ENCODE data around the gene ADGRD2.
A peak's percentile ranks its signal among the peaks of the same experiment; 100 is the strongest.

ADGRD2 gene

DNA sequence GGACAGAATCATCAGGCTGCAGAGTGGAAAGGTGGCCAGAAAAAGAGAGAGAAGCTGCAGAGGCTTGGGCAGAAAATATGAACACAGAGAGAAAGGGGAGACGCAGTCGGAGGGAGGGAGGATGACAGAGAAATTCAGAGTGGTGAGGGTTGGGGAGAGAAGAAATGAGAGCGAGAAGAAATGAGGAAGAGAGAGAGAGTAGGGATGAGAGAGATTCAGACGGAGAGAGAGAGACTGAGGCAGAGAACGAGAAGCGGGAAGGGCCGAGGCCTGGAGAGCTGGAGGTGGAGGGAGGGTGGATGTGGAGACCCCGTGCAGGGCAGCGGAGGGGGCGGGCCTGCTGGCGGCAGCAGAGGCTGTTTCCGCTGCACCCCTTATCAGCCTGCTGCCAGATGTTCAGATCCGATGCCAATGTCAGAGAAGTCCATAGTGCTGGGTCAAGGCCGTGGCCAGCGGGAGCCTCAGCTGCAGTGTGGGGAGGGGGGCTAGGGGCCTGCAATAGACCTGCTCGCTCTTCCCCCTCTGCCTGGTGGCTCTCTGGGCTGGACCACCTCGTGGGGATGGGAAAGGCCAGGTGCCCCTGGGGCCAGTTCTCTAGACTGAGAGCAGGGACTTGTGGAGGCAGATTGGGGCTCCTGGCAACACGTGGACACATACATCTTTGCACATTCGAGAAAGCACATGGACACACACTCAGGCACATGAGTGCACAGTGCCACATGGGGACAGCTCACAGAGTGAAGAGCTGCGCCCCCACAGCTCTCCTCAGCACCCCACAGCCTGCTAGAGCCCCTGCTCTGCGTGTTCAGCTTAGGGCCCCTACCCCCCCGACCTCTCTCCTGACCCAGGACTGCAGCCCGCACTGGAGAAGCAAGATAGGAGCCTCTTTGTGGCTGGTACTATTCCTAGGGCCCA lies 61.9 kb downstream of the ADGRD2 start:
- no peak for DNase-seq

DNA sequence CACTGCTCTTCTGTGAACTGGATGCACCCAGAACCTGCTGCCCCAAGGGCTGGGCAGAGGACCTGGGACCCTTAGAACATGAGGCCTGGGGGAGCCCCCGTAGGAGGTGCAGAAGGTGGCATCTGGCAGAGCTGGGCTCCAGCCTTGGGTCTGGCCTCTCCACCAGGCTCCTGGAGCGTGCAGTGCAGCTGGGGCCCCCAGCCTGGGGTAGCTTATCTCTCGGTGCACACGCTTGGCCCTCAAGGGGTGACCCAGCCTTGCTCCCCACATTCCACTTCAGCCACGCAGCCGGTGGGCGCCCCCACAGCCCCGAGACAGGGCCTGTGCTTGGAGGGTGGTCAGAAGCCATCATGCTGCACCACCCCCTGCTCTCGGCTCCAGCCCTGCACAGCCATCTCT lies 62.6 kb downstream of the ADGRD2 start:
- DNase-seq, result no peak

GRCh38 chr9:124513376-124513994 lies 63.2 kb downstream of the ADGRD2 start:
- DNase-seq, result peak in 1 of 2 experiments; percentile 35

GRCh38 chr9:124514125-124514524 lies 63.9 kb downstream of the ADGRD2 start:
- no peak for DNase-seq

GRCh38 chr9:124514874-124515273 lies 64.6 kb downstream of the ADGRD2 start:
- DNase-seq, result no peak

DNA sequence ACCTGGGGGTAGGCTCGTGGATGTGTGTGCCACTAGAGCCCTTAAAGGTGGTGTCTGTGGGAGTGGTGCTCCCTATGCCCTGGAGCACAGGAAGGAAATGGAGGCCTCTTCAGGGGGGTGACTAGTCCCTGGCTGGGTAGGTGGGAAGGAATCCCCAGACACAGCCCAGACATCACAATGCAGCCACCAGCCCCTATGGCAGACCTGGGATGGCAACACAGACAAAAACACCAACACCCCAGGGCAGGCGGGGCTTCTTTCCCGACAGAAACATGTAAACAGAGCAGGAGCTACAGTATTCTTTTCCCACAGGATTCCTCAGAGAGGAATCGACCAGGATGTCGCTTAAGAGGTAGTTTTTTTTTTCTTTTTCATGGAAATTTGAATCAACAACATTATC lies 67.3 kb downstream of the ADGRD2 start:
- no peak for DNase-seq

GRCh38 chr9:124518116-124518515 lies 67.9 kb downstream of the ADGRD2 start:
- no peak for DNase-seq

- no peak for DNase-seq
Measured at GRCh38 chr9:124520206-124520596, 70.0 kb downstream of the ADGRD2 start.

- no peak for DNase-seq
Measured at GRCh38 chr9:124521142-124521541, 70.9 kb downstream of the ADGRD2 start.

GRCh38 chr9:124522121-124523098 lies 72.2 kb downstream of the ADGRD2 start:
- no peak for DNase-seq

DNA sequence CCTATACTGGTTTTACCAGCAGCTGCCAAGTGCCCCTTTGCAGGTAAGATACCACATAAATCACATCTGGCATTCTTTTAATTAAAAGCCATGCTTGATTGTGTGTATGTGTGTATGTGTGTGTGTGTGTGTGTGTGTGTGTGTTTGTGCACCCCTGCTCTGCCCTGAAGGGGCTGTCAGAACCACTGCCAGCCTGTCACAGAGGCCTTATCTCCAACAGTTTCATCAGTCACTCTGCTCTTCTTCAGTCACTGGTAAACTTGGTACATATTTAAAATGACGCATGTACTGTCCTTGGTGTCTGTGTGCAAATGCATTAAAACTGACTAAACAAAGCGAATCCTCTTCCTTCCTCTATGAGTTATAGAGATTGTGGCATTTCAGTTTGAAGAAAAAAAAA lies 75.9 kb downstream of the ADGRD2 start:
- no peak for DNase-seq

DNA sequence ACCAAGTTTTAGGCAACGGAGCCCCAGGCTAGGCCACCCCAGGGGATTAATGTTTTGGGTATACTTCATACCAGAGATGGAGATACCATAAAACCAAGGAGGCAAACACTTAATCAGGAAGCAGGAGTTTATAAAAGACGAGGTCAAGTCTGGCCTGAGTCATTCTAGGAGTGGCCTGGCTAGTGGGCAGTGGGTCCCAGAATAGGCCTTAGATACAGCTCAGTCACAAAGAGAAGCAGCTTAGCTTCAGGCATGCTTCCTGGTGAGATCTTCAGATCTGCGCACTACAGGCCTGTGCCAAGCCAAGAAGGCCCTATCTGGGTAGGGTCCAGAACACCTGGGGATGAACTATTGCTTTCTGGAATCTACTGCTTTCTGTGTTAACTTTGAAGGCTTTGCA lies 77.5 kb downstream of the ADGRD2 start:
- no peak for DNase-seq
